Measurements from ENCODE around the gene FOXA3.

Gene FOXA3

DNA sequence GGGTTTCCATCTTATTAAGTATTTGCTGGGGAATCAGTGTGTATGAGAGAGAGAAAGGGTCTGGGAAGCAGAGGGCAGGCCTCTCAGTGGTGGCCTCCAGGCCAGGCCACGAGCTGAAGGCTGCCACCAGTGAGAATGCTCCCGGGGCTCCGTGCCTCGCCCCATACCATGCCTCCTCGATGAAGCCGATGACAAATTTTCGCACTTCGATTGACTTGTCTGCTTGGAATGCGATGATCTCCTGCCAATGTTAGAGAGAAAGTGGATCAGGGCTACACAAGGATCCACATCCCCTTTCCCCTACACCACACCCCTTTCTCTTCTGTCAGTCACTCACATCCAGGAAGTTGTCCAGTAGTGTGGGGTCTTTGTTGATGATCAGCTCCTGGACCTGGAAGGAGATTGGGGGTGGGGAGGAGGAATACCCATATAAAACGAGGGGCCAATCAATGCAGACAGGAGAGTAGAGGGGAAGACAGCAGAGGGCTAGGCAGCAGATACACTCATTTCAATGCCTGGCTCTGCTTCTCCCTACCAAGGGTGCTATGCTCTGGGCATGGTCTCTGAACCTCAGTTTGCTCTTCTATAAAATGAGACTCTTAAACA is 11.9 kb upstream of the FOXA3 start:
- Histone ChIP-seq H3K4me3 (ENCODE audit: low read depth, low read length) (no peak overlapping the region), H3K9me3 (ENCODE audit: control insufficient read depth, insufficient read depth, low read depth, low read length) (no peaks in the 10 kb centered on the region), H3K4me1 (ENCODE audit: control insufficient read depth, insufficient read depth, low read length) (no peaks in the 10 kb centered on the region), H3K27ac (ENCODE audit: extremely low read depth, low read depth, low read length) (no peak overlapping the region), H3K36me3 (ENCODE audit: control insufficient read depth in 2 of 2, insufficient read depth in 1 of 2, low read length in 2 of 2) (peaks cover 68 to 77% of the 10 kb centered on the region in 2 experiments)
- no peak for TF ChIP-seq KLF10 (tag by site-specific recombination; IDR thresholded peaks at IDR 0.05)
- TF ChIP-seq, protein P1, sequence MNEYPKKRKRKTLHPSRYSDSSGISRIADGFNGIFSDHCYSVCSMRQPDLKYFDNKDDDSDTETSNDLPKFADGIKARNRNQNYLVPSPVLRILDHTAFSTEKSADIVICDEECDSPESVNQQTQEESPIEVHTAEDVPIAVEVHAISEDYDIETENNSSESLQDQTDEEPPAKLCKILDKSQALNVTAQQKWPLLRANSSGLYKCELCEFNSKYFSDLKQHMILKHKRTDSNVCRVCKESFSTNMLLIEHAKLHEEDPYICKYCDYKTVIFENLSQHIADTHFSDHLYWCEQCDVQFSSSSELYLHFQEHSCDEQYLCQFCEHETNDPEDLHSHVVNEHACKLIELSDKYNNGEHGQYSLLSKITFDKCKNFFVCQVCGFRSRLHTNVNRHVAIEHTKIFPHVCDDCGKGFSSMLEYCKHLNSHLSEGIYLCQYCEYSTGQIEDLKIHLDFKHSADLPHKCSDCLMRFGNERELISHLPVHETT (tag by site-specific recombination; IDR thresholded peaks at IDR 0.05) = no peak
- TF ChIP-seq ZNF2 (tag by site-specific recombination; IDR thresholded peaks at IDR 0.05) = no peak
- peak; percentile 76 for TF ChIP-seq PRDM1 (tag by site-specific recombination; IDR thresholded peaks at IDR 0.05)
- POLR2A ChIA-PET = interaction anchor here (0.5 kb wide), 1 partner anchor 12 kb away, joined by 3 read pairs; the partner anchor contains the start of gene FOXA3
- CTCF ChIA-PET = interaction anchor here (3.1 kb wide), 1 partner anchor 35 kb away, joined by 9 read pairs; no protein-coding TSS in a partner anchor

DNA sequence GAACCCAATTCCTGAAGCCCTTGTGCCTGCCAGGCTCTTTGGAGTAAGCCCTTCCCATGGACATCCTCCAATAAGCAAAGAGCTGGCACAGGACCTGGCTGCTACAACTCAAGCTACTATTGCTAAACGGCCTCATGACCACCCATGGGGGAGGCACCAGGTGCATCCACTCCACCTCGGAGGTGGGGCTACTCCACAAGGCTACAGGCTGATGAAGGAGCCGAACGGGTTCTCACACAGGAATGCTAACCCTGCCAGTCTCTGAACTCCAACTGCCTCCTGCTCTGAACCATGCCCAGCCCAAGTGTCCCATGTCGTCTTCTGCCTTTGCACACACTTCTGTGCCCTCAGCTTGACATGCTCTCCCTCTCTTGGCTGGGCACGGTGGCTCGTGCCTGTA is 11.1 kb upstream of the FOXA3 start:
- no peak overlapping the region for H3K4me3 ChIP-seq (ENCODE audit: low read depth, low read length)
- ChIA-PET CTCF (interaction anchor here (3.1 kb wide), 1 partner anchor 36 kb away, joined by 9 read pairs; no protein-coding TSS in a partner anchor), POLR2A (interaction anchor here (1.2 kb wide), 1 partner anchor 10 kb away, joined by 5 read pairs; no protein-coding TSS in a partner anchor)
- no peaks in the 10 kb centered on the region for H3K9me3 ChIP-seq (ENCODE audit: control insufficient read depth, insufficient read depth, low read depth, low read length)
- H3K4me1 ChIP-seq (ENCODE audit: control insufficient read depth, insufficient read depth, low read length) = no peaks in the 10 kb centered on the region
- H3K36me3 ChIP-seq (ENCODE audit: control insufficient read depth in 2 of 2, insufficient read depth in 1 of 2, low read length in 2 of 2) = peaks cover 62 to 70% of the 10 kb centered on the region in 2 experiments
- TF ChIP-seq ZNF629 (tag by site-specific recombination; IDR thresholded peaks at IDR 0.05) = no peak
- no peak for TF ChIP-seq ZSCAN30 (tag by site-specific recombination; IDR thresholded peaks at IDR 0.05)
- TF ChIP-seq ZFP37 (tag by site-specific recombination; IDR thresholded peaks at IDR 0.05) = no peak
- TF ChIP-seq ZNF423 (tag by site-specific recombination; IDR thresholded peaks at IDR 0.05) = no peak
- no peak for TF ChIP-seq ZNF792 (tag by site-specific recombination; IDR thresholded peaks at IDR 0.05)
- TF ChIP-seq ZNF670 (tag by site-specific recombination; IDR thresholded peaks at IDR 0.05; ENCODE audit: low read depth) = no peak
- no peak for TF ChIP-seq ZNF610 (tag by site-specific recombination; IDR thresholded peaks at IDR 0.05; ENCODE audit: borderline replicate concordance)
- no peak for TF ChIP-seq ZNF366 (tag by site-specific recombination; conservative IDR thresholded peaks at IDR 0.05)
- TF ChIP-seq ZBTB20 (tag by site-specific recombination; IDR thresholded peaks at IDR 0.05) = no peak
- TF ChIP-seq, protein P2, sequence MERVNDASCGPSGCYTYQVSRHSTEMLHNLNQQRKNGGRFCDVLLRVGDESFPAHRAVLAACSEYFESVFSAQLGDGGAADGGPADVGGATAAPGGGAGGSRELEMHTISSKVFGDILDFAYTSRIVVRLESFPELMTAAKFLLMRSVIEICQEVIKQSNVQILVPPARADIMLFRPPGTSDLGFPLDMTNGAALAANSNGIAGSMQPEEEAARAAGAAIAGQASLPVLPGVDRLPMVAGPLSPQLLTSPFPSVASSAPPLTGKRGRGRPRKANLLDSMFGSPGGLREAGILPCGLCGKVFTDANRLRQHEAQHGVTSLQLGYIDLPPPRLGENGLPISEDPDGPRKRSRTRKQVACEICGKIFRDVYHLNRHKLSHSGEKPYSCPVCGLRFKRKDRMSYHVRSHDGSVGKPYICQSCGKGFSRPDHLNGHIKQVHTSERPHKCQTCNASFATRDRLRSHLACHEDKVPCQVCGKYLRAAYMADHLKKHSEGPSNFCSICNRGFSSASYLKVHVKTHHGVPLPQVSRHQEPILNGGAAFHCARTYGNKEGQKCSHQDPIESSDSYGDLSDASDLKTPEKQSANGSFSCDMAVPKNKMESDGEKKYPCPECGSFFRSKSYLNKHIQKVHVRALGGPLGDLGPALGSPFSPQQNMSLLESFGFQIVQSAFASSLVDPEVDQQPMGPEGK (tag by site-specific recombination; IDR thresholded peaks at IDR 0.05) = no peak
- TF ChIP-seq, protein P3, sequence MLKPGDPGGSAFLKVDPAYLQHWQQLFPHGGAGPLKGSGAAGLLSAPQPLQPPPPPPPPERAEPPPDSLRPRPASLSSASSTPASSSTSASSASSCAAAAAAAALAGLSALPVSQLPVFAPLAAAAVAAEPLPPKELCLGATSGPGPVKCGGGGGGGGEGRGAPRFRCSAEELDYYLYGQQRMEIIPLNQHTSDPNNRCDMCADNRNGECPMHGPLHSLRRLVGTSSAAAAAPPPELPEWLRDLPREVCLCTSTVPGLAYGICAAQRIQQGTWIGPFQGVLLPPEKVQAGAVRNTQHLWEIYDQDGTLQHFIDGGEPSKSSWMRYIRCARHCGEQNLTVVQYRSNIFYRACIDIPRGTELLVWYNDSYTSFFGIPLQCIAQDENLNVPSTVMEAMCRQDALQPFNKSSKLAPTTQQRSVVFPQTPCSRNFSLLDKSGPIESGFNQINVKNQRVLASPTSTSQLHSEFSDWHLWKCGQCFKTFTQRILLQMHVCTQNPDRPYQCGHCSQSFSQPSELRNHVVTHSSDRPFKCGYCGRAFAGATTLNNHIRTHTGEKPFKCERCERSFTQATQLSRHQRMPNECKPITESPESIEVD (tag by site-specific recombination; IDR thresholded peaks at IDR 0.05) = no peak
- TF ChIP-seq ZSCAN23 (tag by site-specific recombination; IDR thresholded peaks at IDR 0.05) = no peak
- no peak for TF ChIP-seq ZNF114 (tag by site-specific recombination; IDR thresholded peaks at IDR 0.05)
- no peak for TF ChIP-seq ZNF174 (tag by site-specific recombination; IDR thresholded peaks at IDR 0.05)
- no peak for TF ChIP-seq ZBTB8A (tag by site-specific recombination; IDR thresholded peaks at IDR 0.05)
- TF ChIP-seq SP2 (tag by site-specific recombination; IDR thresholded peaks at IDR 0.05) = no peak
- TF ChIP-seq ZNF350 (tag by site-specific recombination; IDR thresholded peaks at IDR 0.05) = no peak
- no peak overlapping the region for H3K27ac ChIP-seq (ENCODE audit: extremely low read depth, low read depth, low read length)

Measured in HEK293 (cell line).